ENCODE measurements around the gene TMEM107.

Gene TMEM107

GRCh38 chr17:8144401-8145231 is 31.6 kb downstream of the TMEM107 start:
- H3K4me1 ChIP-seq (ENCODE audit: insufficient read depth, low read length) = no peaks in the 10 kb centered on the region
- WGBS = 94% methylated on average over 15 of the region's 15 CpGs
- no peaks in the 10 kb centered on the region for H3K27me3 ChIP-seq (ENCODE audit: insufficient read depth, low read length)
- H3K9ac ChIP-seq (ENCODE audit: low read depth, low read length) = no peak overlapping the region
- no peak overlapping the region for H3K4me3 ChIP-seq (ENCODE audit: low read length)
- H3K36me3 ChIP-seq (ENCODE audit: insufficient read depth, low read length) = peaks cover 75% of the 10 kb centered on the region
- no peaks in the 10 kb centered on the region for H3K9me3 ChIP-seq (ENCODE audit: insufficient read depth, low read depth, low read length)
- H3K27ac ChIP-seq (ENCODE audit: low read depth, low read length) = no peak overlapping the region

DNA sequence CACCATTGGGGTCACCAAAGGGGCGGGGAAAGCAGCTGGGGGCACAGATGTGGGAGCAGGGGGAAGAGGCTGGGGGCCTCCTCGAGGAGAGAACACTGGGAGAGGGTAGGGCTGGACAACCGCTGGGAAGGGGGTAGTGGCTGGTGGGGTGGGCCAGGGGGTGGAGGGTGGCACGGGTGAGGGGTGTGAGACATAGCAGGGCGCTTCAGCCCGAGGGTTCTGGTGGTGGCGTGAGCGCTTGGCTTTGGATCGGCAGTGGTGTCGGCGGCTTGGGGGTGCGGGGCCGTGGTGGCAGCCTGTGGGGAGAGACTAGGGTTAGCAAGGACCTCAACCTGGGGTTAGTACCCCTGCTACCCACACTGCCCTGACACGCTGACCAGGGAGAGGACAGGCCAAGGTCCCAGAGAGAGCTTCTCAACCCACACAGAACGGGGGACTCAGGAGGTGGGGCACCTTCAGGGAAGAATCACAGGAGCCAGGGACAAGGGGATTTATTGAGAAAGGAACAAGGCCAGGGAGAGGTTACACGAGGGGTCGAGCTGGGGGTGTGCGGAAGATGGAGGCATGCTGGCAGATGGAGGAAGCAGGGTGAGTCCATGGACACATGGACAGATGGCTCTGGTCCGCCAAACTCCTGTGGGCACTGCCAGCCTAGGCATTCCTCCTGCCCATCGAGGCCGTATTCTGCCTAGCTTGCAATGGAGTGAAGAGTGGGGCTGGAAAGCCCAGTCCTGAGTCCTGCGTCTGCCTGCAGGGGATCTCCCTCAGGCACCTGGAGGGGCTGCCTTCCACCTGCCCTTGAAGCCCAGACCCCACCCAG is 32.4 kb downstream of the TMEM107 start:
- Histone ChIP-seq H3K4me1 (ENCODE audit: insufficient read depth, low read length) (no peaks in the 10 kb centered on the region), H3K9ac (ENCODE audit: low read depth, low read length) (no peak overlapping the region), H3K9me3 (ENCODE audit: insufficient read depth, low read depth, low read length) (no peaks in the 10 kb centered on the region), H3K36me3 (ENCODE audit: insufficient read depth, low read length) (peaks cover 69% of the 10 kb centered on the region), H3K4me3 (ENCODE audit: low read length) (no peak overlapping the region), H3K27me3 (ENCODE audit: insufficient read depth, low read length) (no peaks in the 10 kb centered on the region), H3K27ac (ENCODE audit: low read depth, low read length) (no peak overlapping the region)
- WGBS = 94% methylated on average over 22 of the region's 22 CpGs

DNA sequence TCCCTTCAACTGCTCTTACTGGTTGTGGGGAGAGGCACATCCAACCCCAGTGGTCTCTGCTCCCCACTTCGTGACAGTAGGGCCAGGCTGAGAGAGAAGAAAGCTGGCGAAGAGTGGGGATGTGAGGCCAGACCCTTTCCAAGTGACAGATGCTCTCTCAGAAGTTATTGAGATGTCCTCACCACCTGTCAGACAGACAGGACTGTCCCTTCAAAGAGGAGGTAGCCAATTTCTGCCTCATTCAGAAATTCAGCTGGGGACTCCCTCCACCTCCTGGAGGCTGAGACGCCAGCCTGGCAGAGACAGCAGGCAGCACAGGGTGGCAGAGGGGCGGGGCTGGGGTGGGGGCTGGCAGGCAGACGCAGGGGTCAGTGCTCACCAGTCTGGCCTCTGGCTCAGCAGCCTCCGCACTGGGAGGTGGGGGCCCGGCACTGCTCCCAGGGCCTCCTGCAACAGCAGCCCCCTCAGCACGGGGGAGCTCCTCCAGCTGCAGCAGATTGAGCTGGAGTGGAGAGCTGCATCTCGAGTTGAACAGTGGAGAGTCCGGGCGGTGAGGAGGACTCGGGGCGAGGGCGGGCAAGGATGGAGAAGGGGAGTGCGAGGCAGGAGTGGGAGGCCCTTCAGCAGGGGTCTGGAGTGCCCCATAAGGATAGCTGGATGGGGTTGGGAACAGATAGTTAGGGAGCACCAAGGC is 33.1 kb downstream of the TMEM107 start:
- Histone ChIP-seq H3K36me3 (ENCODE audit: insufficient read depth, low read length) (peaks cover 63% of the 10 kb centered on the region), H3K27ac (ENCODE audit: low read depth, low read length) (no peak overlapping the region), H3K4me1 (ENCODE audit: insufficient read depth, low read length) (no peaks in the 10 kb centered on the region), H3K4me3 (ENCODE audit: low read length) (no peak overlapping the region), H3K9ac (ENCODE audit: low read depth, low read length) (no peak overlapping the region), H3K9me3 (ENCODE audit: insufficient read depth, low read depth, low read length) (no peaks in the 10 kb centered on the region), H3K27me3 (ENCODE audit: insufficient read depth, low read length) (no peaks in the 10 kb centered on the region)
- 93% methylated on average over 14 of the region's 15 CpGs for WGBS

DNA sequence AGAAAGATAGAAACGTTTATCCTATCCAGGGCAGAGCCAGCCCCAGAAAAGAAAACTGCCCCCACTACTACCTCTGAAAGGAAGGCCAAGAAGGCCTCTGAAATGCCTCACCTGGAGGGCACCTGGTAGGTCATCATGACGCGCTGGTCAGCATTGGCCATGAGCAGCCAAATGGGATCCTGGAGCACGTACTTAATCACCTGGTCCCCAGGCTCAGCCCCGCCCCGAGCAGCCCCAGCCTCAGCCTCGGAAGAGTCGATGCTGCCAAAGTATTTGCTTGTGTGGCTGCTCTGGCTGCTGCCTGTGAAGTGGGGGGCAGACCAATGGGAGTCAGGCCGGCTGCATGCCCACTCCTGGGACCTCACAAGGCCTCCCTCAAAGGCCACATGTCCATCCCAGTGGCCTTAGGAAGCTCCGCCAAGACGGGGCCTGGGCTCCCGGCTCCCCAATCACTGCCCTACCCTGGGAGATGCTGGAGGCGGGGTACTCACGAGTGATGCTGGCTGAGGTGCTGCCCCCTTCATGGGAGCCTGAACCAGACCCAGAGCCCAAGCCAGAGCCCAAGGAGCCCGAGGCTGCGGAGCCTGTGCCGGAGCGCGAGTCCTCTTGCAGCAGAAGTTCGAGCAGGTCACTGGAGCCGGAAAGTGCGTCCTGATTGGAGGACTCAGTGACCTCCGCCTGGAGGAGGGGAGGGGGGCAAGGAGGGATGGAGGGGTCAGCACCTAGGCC is 33.9 kb downstream of the TMEM107 start:
- H3K9ac ChIP-seq (ENCODE audit: low read depth, low read length) = no peak overlapping the region
- 94% methylated on average over 23 of the region's 23 CpGs for WGBS
- H3K27ac ChIP-seq (ENCODE audit: low read depth, low read length) = no peak overlapping the region
- no peak overlapping the region for H3K4me3 ChIP-seq (ENCODE audit: low read length)
- H3K27me3 ChIP-seq (ENCODE audit: insufficient read depth, low read length) = peaks cover 5% of the 10 kb centered on the region
- H3K36me3 ChIP-seq (ENCODE audit: insufficient read depth, low read length) = peaks cover 55% of the 10 kb centered on the region
- no peaks in the 10 kb centered on the region for H3K4me1 ChIP-seq (ENCODE audit: insufficient read depth, low read length)
- no peaks in the 10 kb centered on the region for H3K9me3 ChIP-seq (ENCODE audit: insufficient read depth, low read depth, low read length)

- Histone ChIP-seq H3K9me3 (ENCODE audit: insufficient read depth, low read depth, low read length) (no peaks in the 10 kb centered on the region), H3K27ac (ENCODE audit: low read depth, low read length) (no peak overlapping the region), H3K4me3 (ENCODE audit: low read length) (no peak overlapping the region), H3K27me3 (ENCODE audit: insufficient read depth, low read length) (peaks cover 9% of the 10 kb centered on the region), H3K36me3 (ENCODE audit: insufficient read depth, low read length) (peaks cover 50% of the 10 kb centered on the region), H3K4me1 (ENCODE audit: insufficient read depth, low read length) (no peaks in the 10 kb centered on the region), H3K9ac (ENCODE audit: low read depth, low read length) (no peak overlapping the region)
- 93% methylated on average over 11 of the region's 11 CpGs for WGBS
Measured at GRCh38 chr17:8141741-8142140, 34.4 kb downstream of the TMEM107 start.

DNA sequence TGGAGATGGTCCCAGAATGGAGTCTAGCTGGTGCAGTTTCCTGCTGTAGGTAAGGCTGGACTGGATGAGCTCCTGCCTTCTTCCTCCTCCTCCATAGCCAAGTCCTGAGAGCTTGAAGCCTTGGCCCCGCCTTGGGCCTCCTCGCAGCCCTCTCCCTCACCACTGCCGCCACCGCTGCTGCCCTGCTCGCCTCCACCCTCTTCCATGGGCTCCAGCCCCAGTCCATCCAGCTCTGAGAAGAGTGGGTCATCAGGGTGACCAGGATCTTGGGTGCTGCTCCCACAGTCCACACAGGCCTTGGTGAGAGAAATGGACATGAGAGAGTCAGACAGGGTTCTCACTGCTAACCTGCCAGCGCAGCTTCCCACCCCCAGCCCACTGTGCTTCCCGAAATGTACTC is 35.1 kb downstream of the TMEM107 start:
- Histone ChIP-seq H3K27ac (ENCODE audit: low read depth, low read length) (no peak overlapping the region), H3K9ac (ENCODE audit: low read depth, low read length) (no peak overlapping the region), H3K4me1 (ENCODE audit: insufficient read depth, low read length) (no peaks in the 10 kb centered on the region), H3K9me3 (ENCODE audit: insufficient read depth, low read depth, low read length) (no peaks in the 10 kb centered on the region), H3K4me3 (ENCODE audit: low read length) (no peak overlapping the region), H3K27me3 (ENCODE audit: insufficient read depth, low read length) (peaks cover 12% of the 10 kb centered on the region), H3K36me3 (ENCODE audit: insufficient read depth, low read length) (peaks cover 43% of the 10 kb centered on the region)
- 92% methylated on average over 7 of the region's 7 CpGs for WGBS

- Histone ChIP-seq H3K9ac (ENCODE audit: low read depth, low read length) (no peak overlapping the region), H3K4me3 (ENCODE audit: low read length) (no peak overlapping the region), H3K9me3 (ENCODE audit: insufficient read depth, low read depth, low read length) (no peaks in the 10 kb centered on the region), H3K27ac (ENCODE audit: low read depth, low read length) (no peak overlapping the region), H3K36me3 (ENCODE audit: insufficient read depth, low read length) (peaks cover 36% of the 10 kb centered on the region), H3K4me1 (ENCODE audit: insufficient read depth, low read length) (no peaks in the 10 kb centered on the region), H3K27me3 (ENCODE audit: insufficient read depth, low read length) (peaks cover 12% of the 10 kb centered on the region)
- 94% methylated on average over 17 of the region's 18 CpGs for WGBS
Measured at GRCh38 chr17:8140065-8141029, 35.8 kb downstream of the TMEM107 start.

GRCh38 chr17:8138672-8139371 is 37.4 kb downstream of the TMEM107 start:
- 1% methylated on average over 46 of the region's 46 CpGs for WGBS
- Histone ChIP-seq H3K27ac (ENCODE audit: low read depth, low read length) (peak overlapping the region; percentile 70; the same call in 1 of the 2 replicates), H3K9me3 (ENCODE audit: insufficient read depth, low read depth, low read length) (no peaks in the 10 kb centered on the region), H3K4me3 (ENCODE audit: low read length) (peak overlapping the region; percentile 67), H3K4me1 (ENCODE audit: insufficient read depth, low read length) (peaks cover 2% of the 10 kb centered on the region), H3K36me3 (ENCODE audit: insufficient read depth, low read length) (peaks cover 28% of the 10 kb centered on the region), H3K9ac (ENCODE audit: low read depth, low read length) (peak overlapping the region; percentile 51), H3K27me3 (ENCODE audit: insufficient read depth, low read length) (peaks cover 12% of the 10 kb centered on the region)

- Histone ChIP-seq H3K27me3 (ENCODE audit: insufficient read depth, low read length) (peaks cover 12% of the 10 kb centered on the region), H3K9me3 (ENCODE audit: insufficient read depth, low read depth, low read length) (no peaks in the 10 kb centered on the region), H3K36me3 (ENCODE audit: insufficient read depth, low read length) (peaks cover 27% of the 10 kb centered on the region), H3K27ac (ENCODE audit: low read depth, low read length) (no peak overlapping the region), H3K4me3 (ENCODE audit: low read length) (peak overlapping the region; percentile 67), H3K4me1 (ENCODE audit: insufficient read depth, low read length) (peaks cover 5% of the 10 kb centered on the region), H3K9ac (ENCODE audit: low read depth, low read length) (peak overlapping the region; percentile 59)
- WGBS = 1% methylated on average over 7 of the region's 7 CpGs
Measured at GRCh38 chr17:8138374-8138671, 37.9 kb downstream of the TMEM107 start.

Data from HUES64 (cell line).